Astrocyte (in vitro differentiated cells and primary cell): ENCODE results near the gene RAPSN. TPM values are rescaled to one million over a fixed set of nuclear protein-coding genes. Genes with fewer than 3 reads are reported as not detected.

Source experiments
- DNase-seq: peaks from one replicate; pipeline ENCODE4 v3.0.0-alpha.2; 2010; ENCODE audit warnings: low read depth
- FAIRE-seq: peaks from 2 replicates; lab custom pipeline; 2011; peaks lifted over from hg19 to GRCh38; lab: Jason Lieb, UNC
- H2AFZ ChIP-seq: 2 replicates; pipeline ENCODE4 v1.6.0; 2012; ENCODE audit warnings: low read depth, low read length, inconsistent platforms
- H3K27ac ChIP-seq: 2 replicates; pipeline ENCODE4 v1.5.1; 2011; ENCODE audit warnings: low read depth, low read length, inconsistent platforms
- H3K27me3 ChIP-seq: 2 replicates; pipeline ENCODE4 v1.6.0; 2011; ENCODE audit warnings: low read length, inconsistent platforms; ENCODE audit not compliant: insufficient read depth
- H3K36me3 ChIP-seq: 2 replicates; pipeline ENCODE4 v1.5.1; 2011; ENCODE audit warnings: low read length, inconsistent platforms; ENCODE audit not compliant: insufficient read depth
- H3K4me1 ChIP-seq: 2 replicates; pipeline ENCODE4 v1.5.1; 2011; ENCODE audit warnings: low read length, inconsistent platforms; ENCODE audit not compliant: insufficient read depth
- H3K4me2 ChIP-seq: 2 replicates; pipeline ENCODE4 v1.6.0; 2012; ENCODE audit warnings: low read length, inconsistent platforms
- H3K4me3 ChIP-seq: 2 replicates; pipeline ENCODE4 v1.5.1; 2011; ENCODE audit warnings: low read depth, mild to moderate bottlenecking, low read length, inconsistent platforms; ENCODE audit not compliant: insufficient read depth
- H3K79me2 ChIP-seq: 2 replicates; pipeline ENCODE4 v1.6.0; 2012; ENCODE audit warnings: mild to moderate bottlenecking, low read length, inconsistent platforms; ENCODE audit not compliant: insufficient read depth
- H3K9ac ChIP-seq: 2 replicates; pipeline ENCODE4 v1.6.0; 2012; ENCODE audit warnings: mild to moderate bottlenecking, low read length, inconsistent platforms
- H3K9me3 ChIP-seq: 2 replicates; pipeline ENCODE4 v1.5.1; 2012; ENCODE audit warnings: low read depth, mild to moderate bottlenecking, low read length, inconsistent platforms; ENCODE audit not compliant: insufficient read depth
- H4K20me1 ChIP-seq: 2 replicates; pipeline ENCODE4 v1.6.0; 2012; ENCODE audit warnings: low read length, inconsistent platforms; ENCODE audit not compliant: insufficient read depth
- H3K27ac Mint-ChIP-seq: one replicate; pipeline ENCODE4 v1.8.0; 2021; ENCODE audit warnings: mild to moderate bottlenecking, mixed read lengths; ENCODE audit not compliant: unreplicated experiment
- H3K27me3 Mint-ChIP-seq: one replicate; pipeline ENCODE4 v1.8.0; 2021; ENCODE audit warnings: low read depth, mixed read lengths; ENCODE audit not compliant: unreplicated experiment
- H3K36me3 Mint-ChIP-seq: one replicate; pipeline ENCODE4 v1.8.0; 2021; ENCODE audit warnings: low read depth, mixed read lengths; ENCODE audit not compliant: unreplicated experiment
- H3K4me1 Mint-ChIP-seq: one replicate; pipeline ENCODE4 v1.8.0; 2021; ENCODE audit warnings: low read depth, mixed read lengths; ENCODE audit not compliant: unreplicated experiment
- H3K4me3 Mint-ChIP-seq: one replicate; pipeline ENCODE4 v1.8.0; 2021; ENCODE audit warnings: mild to moderate bottlenecking, moderate library complexity, mixed read lengths; ENCODE audit not compliant: unreplicated experiment
- H3K9me3 Mint-ChIP-seq: one replicate; pipeline ENCODE4 v1.8.0; 2021; ENCODE audit warnings: mild to moderate bottlenecking, mixed read lengths; ENCODE audit not compliant: unreplicated experiment
- EZH2 ChIP-seq: IDR thresholded peaks from 2 replicates; pipeline ENCODE4 v1.6.1; 2012; ENCODE audit warnings: mild to moderate bottlenecking, low read length, inconsistent platforms; ENCODE audit not compliant: insufficient read depth
- total RNA-seq: library from RNA; stranded (reverse); gene quantifications from 2 replicates; pipeline ENCODE4 v1.2.1, GENCODE V29; 2021
- TF ChIP-seq, protein P1 (sequence below): IDR thresholded peaks from 2 replicates; pipeline ENCODE4 v1.5.1; 2011; ENCODE audit warnings: low read depth, mild to moderate bottlenecking, inconsistent platforms, low read length, moderate library complexity; ENCODE audit not compliant: insufficient read depth

Gene RAPSN
- total RNA-seq, 1 donor from 2014 or later: 0.86 TPM

DNA sequence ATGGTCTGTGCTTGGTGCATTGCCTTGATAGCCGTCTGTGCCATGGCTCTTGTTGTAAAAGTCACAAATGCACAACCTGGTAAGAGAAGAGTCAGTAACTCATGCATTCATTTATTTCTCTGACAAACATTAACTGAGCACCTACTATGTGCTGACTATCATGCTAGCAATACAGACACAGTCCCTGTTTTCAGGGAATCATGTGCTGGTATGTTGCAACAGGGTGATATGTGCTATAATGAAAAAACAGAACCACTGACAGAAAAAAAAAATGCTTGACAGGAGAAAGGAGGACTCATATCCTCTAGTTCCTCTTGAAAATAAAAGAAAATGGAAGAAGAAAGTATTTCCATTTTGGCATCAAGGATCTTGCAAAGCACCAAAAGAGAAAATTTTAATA lies 34.5 kb upstream of the RAPSN start:
- Histone ChIP-seq H3K27ac (no peak overlapping the region), H4K20me1 (peaks cover 28% of the 10 kb centered on the region), H3K27me3 (no peaks in the 10 kb centered on the region), H3K4me3 (no peak overlapping the region), H3K9ac (no peak overlapping the region), H3K9me3 (no peaks in the 10 kb centered on the region), H3K36me3 (peaks cover 63% of the 10 kb centered on the region), H3K4me2 (no peak overlapping the region), H3K4me1 (no peaks in the 10 kb centered on the region), H3K79me2 (peaks cover 23% of the 10 kb centered on the region), H2AFZ (no peak overlapping the region)
- Mint-ChIP-seq H3K4me3 (no peak overlapping the region), H3K27me3 (no peaks in the 10 kb centered on the region), H3K27ac (no peak overlapping the region), H3K9me3 (no peaks in the 10 kb centered on the region), H3K4me1 (peaks cover 2% of the 10 kb centered on the region), H3K36me3 (peaks cover 25% of the 10 kb centered on the region)
- TF ChIP-seq, protein P1, sequence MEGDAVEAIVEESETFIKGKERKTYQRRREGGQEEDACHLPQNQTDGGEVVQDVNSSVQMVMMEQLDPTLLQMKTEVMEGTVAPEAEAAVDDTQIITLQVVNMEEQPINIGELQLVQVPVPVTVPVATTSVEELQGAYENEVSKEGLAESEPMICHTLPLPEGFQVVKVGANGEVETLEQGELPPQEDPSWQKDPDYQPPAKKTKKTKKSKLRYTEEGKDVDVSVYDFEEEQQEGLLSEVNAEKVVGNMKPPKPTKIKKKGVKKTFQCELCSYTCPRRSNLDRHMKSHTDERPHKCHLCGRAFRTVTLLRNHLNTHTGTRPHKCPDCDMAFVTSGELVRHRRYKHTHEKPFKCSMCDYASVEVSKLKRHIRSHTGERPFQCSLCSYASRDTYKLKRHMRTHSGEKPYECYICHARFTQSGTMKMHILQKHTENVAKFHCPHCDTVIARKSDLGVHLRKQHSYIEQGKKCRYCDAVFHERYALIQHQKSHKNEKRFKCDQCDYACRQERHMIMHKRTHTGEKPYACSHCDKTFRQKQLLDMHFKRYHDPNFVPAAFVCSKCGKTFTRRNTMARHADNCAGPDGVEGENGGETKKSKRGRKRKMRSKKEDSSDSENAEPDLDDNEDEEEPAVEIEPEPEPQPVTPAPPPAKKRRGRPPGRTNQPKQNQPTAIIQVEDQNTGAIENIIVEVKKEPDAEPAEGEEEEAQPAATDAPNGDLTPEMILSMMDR: no peak
- TF ChIP-seq EZH2: no peak
- no peak for DNase-seq
- no peak for FAIRE-seq

DNA sequence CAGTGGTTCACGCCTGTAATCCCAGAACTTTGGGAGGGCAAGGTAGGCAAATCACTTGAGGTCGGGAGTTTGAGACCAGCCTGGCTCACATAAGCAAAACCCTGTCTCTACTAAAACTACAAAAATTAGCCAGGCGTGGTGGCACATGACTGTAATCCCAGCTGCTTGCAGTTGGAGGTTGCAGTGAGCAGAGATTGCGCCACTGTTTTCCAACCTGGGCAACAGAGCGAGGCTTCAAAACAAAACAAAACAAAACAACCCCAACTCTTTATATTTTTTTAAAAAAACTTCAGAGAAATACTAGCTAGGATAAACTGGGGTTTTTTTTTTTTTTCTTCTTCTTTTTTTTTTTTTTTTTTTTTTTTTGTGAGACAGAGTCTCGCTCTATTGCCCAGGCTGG lies 31.8 kb upstream of the RAPSN start:
- no peaks in the 10 kb centered on the region for H3K27me3 Mint-ChIP-seq
- H3K36me3 Mint-ChIP-seq: peaks cover 23% of the 10 kb centered on the region
- no peak for TF ChIP-seq EZH2
- TF ChIP-seq, protein P1: no peak
- Histone ChIP-seq H3K27ac (no peak overlapping the region), H3K4me2 (no peak overlapping the region), H3K9me3 (no peaks in the 10 kb centered on the region), H3K9ac (no peak overlapping the region), H3K27me3 (no peaks in the 10 kb centered on the region), H3K36me3 (peaks cover 71% of the 10 kb centered on the region), H4K20me1 (peaks cover 48% of the 10 kb centered on the region), H3K4me3 (no peak overlapping the region), H3K4me1 (peaks cover 12% of the 10 kb centered on the region), H3K79me2 (peaks cover 20% of the 10 kb centered on the region), H2AFZ (no peak overlapping the region)
- DNase-seq (no peak), FAIRE-seq (no peak)
- no peak overlapping the region for H3K27ac Mint-ChIP-seq
- peaks cover 5% of the 10 kb centered on the region for H3K4me1 Mint-ChIP-seq
- no peak overlapping the region for H3K4me3 Mint-ChIP-seq
- H3K9me3 Mint-ChIP-seq: no peaks in the 10 kb centered on the region

DNA sequence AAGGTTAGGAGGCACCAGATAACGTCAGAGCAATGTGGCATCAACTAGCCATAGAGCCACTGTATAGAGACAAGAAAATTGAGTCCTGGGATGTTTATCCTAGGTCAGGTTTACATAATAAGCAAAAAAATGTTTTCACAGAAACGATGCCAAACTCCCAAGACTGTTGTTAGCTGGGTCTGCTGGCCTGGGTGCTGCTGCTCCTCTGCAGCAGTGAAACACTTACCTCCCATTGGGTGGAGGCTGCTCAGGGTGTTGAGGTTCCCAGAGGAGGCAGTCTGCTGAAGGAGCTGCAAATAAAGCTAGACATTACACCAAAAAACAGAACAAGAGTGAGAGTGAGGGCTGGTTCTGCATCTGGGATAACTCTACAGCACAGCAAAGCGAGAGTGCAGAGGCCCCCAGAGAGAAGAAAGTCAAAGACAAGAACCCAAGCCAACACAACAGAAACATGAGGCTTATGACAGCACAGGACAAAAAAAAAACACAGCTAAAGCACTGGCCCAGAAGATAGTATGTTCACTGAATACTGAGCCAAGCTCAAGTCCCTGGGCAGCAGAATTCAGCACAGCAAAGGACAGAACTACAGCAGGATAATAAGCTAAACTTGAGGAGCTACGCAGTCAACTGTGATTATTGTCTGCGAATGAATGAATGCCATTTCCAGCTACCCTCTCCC lies 29.9 kb upstream of the RAPSN start:
- Histone ChIP-seq H2AFZ (no peak overlapping the region), H3K9ac (no peak overlapping the region), H3K27ac (no peak overlapping the region), H3K79me2 (peaks cover 32% of the 10 kb centered on the region), H3K4me3 (no peak overlapping the region), H3K4me1 (peaks cover 12% of the 10 kb centered on the region), H3K27me3 (no peaks in the 10 kb centered on the region), H4K20me1 (peaks cover 60% of the 10 kb centered on the region), H3K36me3 (peaks cover 73% of the 10 kb centered on the region), H3K9me3 (no peaks in the 10 kb centered on the region), H3K4me2 (no peak overlapping the region)
- Mint-ChIP-seq H3K4me1 (peaks cover 14% of the 10 kb centered on the region), H3K36me3 (peaks cover 24% of the 10 kb centered on the region), H3K9me3 (no peaks in the 10 kb centered on the region), H3K4me3 (no peak overlapping the region), H3K27me3 (no peaks in the 10 kb centered on the region), H3K27ac (no peak overlapping the region)
- no peak for FAIRE-seq
- no peak for DNase-seq
- TF ChIP-seq, protein P1: no peak
